GM21390 (cell line): ENCODE measurements around the gene PPT1.
A peak's percentile ranks its signal among the peaks of the same experiment; 100 is the strongest.

Source experiments
- ATAC-seq: cut with Tn5 transposase; IDR thresholded peaks from one replicate; pipeline ENCODE4 v1.9.1; 2021; ENCODE audit not compliant: unreplicated experiment

Gene PPT1

GRCh38 chr1:40096977-40097782 is at the start of gene PPT1:
Gene PPT1 (minus strand): TSS chr1:40097252. CDS start chr1:40097238, 14 bp downstream.
- ATAC-seq: peak; percentile 93

- no peak for ATAC-seq
Measured at GRCh38 chr1:40143891-40144575, 47.0 kb upstream of the PPT1 start.

GRCh38 chr1:40141878-40142535 is 45.0 kb upstream of the PPT1 start:
- ATAC-seq: no peak

- ATAC-seq: no peak
Measured at GRCh38 chr1:40140211-40140973, 43.3 kb upstream of the PPT1 start.

DNA sequence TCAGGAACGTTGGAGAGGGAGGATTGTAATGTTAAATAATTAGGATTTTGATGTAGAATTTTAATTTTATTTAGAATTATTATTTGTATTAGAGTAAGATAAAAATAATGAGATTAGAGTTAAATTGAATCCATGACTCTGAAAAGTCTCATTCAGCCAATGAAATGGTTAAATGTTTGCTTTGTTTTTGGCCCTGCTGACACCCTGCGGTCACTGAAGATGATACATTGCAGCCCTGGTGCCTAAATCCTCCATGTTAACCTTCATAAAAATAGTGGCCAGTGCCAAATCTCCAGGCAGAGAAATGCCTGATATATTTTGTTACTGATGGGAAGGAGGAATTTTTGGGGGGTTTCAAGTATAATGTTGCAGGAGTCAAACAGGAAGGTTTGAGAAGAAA is 36.8 kb upstream of the PPT1 start:
- ATAC-seq: no peak

- ATAC-seq: no peak
Measured at GRCh38 chr1:40133312-40133665, 36.2 kb upstream of the PPT1 start.

- ATAC-seq: no peak
Measured at GRCh38 chr1:40132383-40133311, 35.6 kb upstream of the PPT1 start.

- ATAC-seq: no peak
Measured at GRCh38 chr1:40130892-40131291, 33.8 kb upstream of the PPT1 start.

DNA sequence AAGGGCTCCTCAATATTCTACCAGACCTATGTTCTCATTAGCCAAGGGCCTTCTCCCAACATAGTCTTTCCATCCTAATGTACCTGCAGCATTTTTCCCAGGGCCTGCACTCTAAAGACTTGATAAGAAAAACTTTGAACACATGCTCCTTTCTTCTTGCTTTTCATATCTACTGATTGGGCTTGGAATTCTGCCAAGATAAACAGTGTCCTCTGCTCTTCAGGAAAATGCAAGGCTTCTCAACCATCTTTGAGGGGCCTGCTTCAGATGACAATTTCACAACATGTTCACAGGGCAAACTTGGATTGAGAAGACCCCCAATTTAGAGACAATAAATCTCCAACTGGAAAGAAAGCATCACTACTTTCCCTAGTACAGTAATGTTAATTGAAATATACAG is 25.8 kb upstream of the PPT1 start:
- no peak for ATAC-seq

DNA sequence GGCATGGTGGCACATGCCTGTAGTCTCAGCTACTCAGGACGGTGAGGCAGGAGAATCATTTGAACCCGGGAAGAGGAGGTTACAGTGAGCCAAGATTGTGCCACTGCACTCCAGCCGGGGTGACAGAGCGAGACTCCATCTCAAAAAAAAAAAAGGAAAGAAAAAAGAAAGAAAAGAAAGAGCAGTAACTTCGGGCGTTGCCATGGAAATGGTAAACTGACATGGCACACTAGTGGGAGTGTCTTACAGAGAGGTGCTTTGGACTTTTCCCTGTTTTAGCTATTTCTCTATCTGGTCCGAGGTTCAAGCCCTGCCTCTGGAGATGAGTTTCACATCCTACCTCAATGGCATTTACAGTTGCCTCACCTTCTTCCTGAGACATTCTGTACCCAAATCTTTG is 23.1 kb upstream of the PPT1 start:
- ATAC-seq: no peak

DNA sequence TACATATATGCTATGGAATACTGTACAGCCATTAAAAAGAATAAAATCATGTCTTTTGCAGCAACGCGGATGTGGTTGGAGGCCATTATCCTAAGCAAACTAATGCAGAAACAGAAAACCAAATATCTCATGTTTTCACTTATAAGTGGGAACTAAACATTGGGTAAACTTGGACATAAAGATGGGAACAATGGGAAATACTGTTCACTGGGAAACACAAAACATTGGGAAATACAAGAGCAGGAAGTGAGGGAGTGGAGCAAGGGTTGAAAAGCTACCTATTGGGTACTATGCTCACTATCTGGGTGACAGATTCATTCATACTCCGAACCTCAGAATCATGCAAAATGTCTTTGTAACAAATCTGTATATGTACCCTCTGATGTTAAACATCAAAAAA is 17.3 kb upstream of the PPT1 start:
- no peak for ATAC-seq

DNA sequence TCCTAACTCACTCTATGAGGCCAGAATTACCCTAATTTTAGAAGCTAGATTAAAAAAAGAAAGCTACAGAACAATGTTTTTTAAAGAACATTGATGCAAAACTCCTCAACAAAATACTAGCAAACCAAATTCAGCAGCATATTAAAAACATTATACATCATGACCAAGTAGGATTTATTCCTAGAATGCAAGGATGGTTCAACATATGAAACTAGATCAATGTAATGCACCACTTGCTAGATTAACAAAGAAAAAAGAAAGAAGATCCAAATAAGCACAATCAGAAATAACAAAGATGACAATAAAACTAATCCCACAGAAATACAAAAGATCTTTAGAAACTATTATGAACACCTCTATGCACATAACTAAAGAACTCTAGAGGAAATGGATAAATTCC is 13.3 kb upstream of the PPT1 start:
- ATAC-seq: no peak

GRCh38 chr1:40107290-40107959 is 10.4 kb upstream of the PPT1 start:
- no peak for ATAC-seq

DNA sequence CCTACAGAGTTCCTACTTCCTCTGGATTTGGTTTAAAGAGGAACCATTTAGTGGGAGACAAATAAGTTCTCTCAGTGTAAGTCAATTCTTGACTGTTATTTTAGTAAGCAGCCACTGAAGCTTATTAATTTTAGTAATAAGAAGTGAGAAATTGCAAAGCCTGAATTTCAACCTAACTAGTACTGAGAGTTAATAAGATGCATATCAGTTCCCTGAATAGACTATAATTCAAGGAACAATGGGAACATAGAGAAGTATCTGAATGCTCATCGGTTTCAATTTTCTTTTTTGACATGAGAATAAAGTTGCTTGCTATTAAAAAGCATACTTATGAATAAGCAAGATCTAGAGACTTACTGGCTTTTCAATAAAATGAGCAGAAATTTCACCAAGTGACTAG is 8.0 kb upstream of the PPT1 start:
- ATAC-seq: no peak

GRCh38 chr1:40102896-40103295 is 5.8 kb upstream of the PPT1 start:
- ATAC-seq: no peak

DNA sequence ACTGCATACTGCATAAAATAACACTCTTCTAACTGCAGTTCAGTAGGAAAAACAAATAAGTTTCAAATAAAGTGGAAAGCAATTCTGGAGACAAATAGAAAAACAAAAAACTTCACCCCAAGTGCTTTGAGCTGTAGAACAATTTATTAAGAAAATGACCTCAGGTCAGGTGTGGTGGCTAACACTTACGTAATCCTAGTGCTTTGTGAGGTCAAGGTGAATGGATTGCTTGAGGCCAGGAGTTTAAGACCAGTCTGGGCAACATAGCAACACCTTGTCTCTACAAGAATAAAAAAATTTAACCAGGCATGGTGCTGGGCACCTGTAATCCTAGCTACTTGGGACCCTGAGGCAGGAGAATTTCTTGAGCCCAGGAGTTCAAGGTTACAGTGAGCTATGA is 5.0 kb upstream of the PPT1 start:
- ATAC-seq: no peak

DNA sequence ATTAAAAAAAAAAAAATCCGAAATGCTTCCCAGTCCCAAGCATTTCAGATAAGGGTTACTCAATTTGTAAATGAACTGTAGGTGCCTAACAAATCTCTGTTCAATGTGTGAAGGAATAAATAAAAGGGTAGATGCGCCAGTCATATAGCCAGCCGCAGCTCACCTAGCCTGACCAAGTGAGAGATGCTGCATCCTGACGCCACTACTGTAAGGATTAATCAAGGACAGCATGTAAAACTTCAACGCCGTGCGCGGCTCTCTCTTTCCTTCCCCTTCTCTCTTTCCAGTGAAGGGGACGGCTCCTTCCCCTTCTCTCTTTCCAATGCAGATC is 441 bp downstream of the PPT1 start:
- ATAC-seq: peak; percentile 15

- no peak for ATAC-seq
Measured at GRCh38 chr1:40095806-40096205, 1.2 kb downstream of the PPT1 start.

GRCh38 chr1:40094466-40095110 is 2.5 kb downstream of the PPT1 start:
- ATAC-seq: no peak
